ENCODE data around the gene FAM107B.
A peak's percentile ranks its signal among the peaks of the same experiment; 100 is the strongest.

Gene FAM107B

GRCh38 chr10:14609178-14609577 lies 165.5 kb downstream of the FAM107B start:
- Mint-ChIP-seq H3K4me1 (ENCODE audit: low read depth) (peaks cover 37% of the 10 kb centered on the region), H3K36me3 (no peaks in the 10 kb centered on the region), H3K9me3 (ENCODE audit: low read depth) (no peaks in the 10 kb centered on the region), H3K4me3 (no peak overlapping the region), H3K27ac (no peak overlapping the region), H3K27me3 (no peaks in the 10 kb centered on the region)

GRCh38 chr10:14608381-14609001 lies 166.2 kb downstream of the FAM107B start:
- peaks cover 37% of the 10 kb centered on the region for H3K4me1 Mint-ChIP-seq (ENCODE audit: low read depth)
- H3K36me3 Mint-ChIP-seq, result no peaks in the 10 kb centered on the region

GRCh38 chr10:14606633-14607032 lies 168.1 kb downstream of the FAM107B start:
- peak overlapping the region; percentile 41 for H3K27ac Mint-ChIP-seq
- H3K36me3 Mint-ChIP-seq, result no peaks in the 10 kb centered on the region
- peaks cover 53% of the 10 kb centered on the region for H3K4me1 Mint-ChIP-seq (ENCODE audit: low read depth)
- H3K27me3 Mint-ChIP-seq, result no peaks in the 10 kb centered on the region
- no peak overlapping the region for H3K4me3 Mint-ChIP-seq
- H3K9me3 Mint-ChIP-seq (ENCODE audit: low read depth), result no peaks in the 10 kb centered on the region

More at GRCh38 chr10:14608381-14609001, 166.2 kb downstream of the FAM107B start:
- H3K4me3 Mint-ChIP-seq, result peak overlapping the region; percentile 31
- H3K9me3 Mint-ChIP-seq (ENCODE audit: low read depth), result no peaks in the 10 kb centered on the region
- no peaks in the 10 kb centered on the region for H3K27me3 Mint-ChIP-seq
- no peak overlapping the region for H3K27ac Mint-ChIP-seq

GRCh38 chr10:14605231-14605925 lies 169.3 kb downstream of the FAM107B start:
- Mint-ChIP-seq H3K27ac (peak overlapping the region; percentile 92), H3K27me3 (no peaks in the 10 kb centered on the region), H3K9me3 (ENCODE audit: low read depth) (no peaks in the 10 kb centered on the region), H3K36me3 (peaks cover 3% of the 10 kb centered on the region), H3K4me1 (ENCODE audit: low read depth) (peaks cover 61% of the 10 kb centered on the region), H3K4me3 (peak overlapping the region; percentile 93)

GRCh38 chr10:14604181-14605142 lies 170.2 kb downstream of the FAM107B start:
- Mint-ChIP-seq H3K9me3 (ENCODE audit: low read depth) (no peaks in the 10 kb centered on the region), H3K27me3 (no peaks in the 10 kb centered on the region), H3K4me3 (peak overlapping the region; percentile 93), H3K4me1 (ENCODE audit: low read depth) (peaks cover 70% of the 10 kb centered on the region), H3K27ac (peak overlapping the region; percentile 92), H3K36me3 (peaks cover 10% of the 10 kb centered on the region)

GRCh38 chr10:14603534-14604102 lies 171.1 kb downstream of the FAM107B start:
- no peaks in the 10 kb centered on the region for H3K27me3 Mint-ChIP-seq
- peaks cover 10% of the 10 kb centered on the region for H3K36me3 Mint-ChIP-seq
- peak overlapping the region; percentile 98 for H3K27ac Mint-ChIP-seq
- peaks cover 78% of the 10 kb centered on the region for H3K4me1 Mint-ChIP-seq (ENCODE audit: low read depth)
- no peaks in the 10 kb centered on the region for H3K9me3 Mint-ChIP-seq (ENCODE audit: low read depth)
- H3K4me3 Mint-ChIP-seq, result peak overlapping the region; percentile 99

GRCh38 chr10:14602807-14603533 lies 171.7 kb downstream of the FAM107B start:
- H3K4me3 Mint-ChIP-seq, result peak overlapping the region; percentile 99
- peaks cover 82% of the 10 kb centered on the region for H3K4me1 Mint-ChIP-seq (ENCODE audit: low read depth)
- H3K9me3 Mint-ChIP-seq (ENCODE audit: low read depth), result no peaks in the 10 kb centered on the region
- H3K27me3 Mint-ChIP-seq, result no peaks in the 10 kb centered on the region
- H3K27ac Mint-ChIP-seq, result peak overlapping the region; percentile 98
- H3K36me3 Mint-ChIP-seq, result peaks cover 15% of the 10 kb centered on the region

- Mint-ChIP-seq H3K4me3 (peak overlapping the region; percentile 99), H3K9me3 (ENCODE audit: low read depth) (no peaks in the 10 kb centered on the region), H3K4me1 (ENCODE audit: low read depth) (peaks cover 80% of the 10 kb centered on the region), H3K27me3 (no peaks in the 10 kb centered on the region), H3K36me3 (peaks cover 20% of the 10 kb centered on the region), H3K27ac (peak overlapping the region; percentile 92)
Measured at GRCh38 chr10:14601872-14602725, 172.6 kb downstream of the FAM107B start.

GRCh38 chr10:14601326-14601725 lies 173.4 kb downstream of the FAM107B start:
- Mint-ChIP-seq H3K36me3 (peaks cover 26% of the 10 kb centered on the region), H3K27ac (peak overlapping the region; percentile 92)

GRCh38 chr10:14600065-14600464 lies 174.6 kb downstream of the FAM107B start:
- peaks cover 35% of the 10 kb centered on the region for H3K36me3 Mint-ChIP-seq
- H3K27me3 Mint-ChIP-seq, result no peaks in the 10 kb centered on the region
- H3K4me1 Mint-ChIP-seq (ENCODE audit: low read depth), result peaks cover 81% of the 10 kb centered on the region
- H3K9me3 Mint-ChIP-seq (ENCODE audit: low read depth), result no peaks in the 10 kb centered on the region
- H3K27ac Mint-ChIP-seq, result peak overlapping the region; percentile 90
- H3K4me3 Mint-ChIP-seq, result peak overlapping the region; percentile 68

More at GRCh38 chr10:14601326-14601725, 173.4 kb downstream of the FAM107B start:
- peaks cover 84% of the 10 kb centered on the region for H3K4me1 Mint-ChIP-seq (ENCODE audit: low read depth)
- H3K4me3 Mint-ChIP-seq, result peak overlapping the region; percentile 99
- H3K9me3 Mint-ChIP-seq (ENCODE audit: low read depth), result no peaks in the 10 kb centered on the region
- H3K27me3 Mint-ChIP-seq, result no peaks in the 10 kb centered on the region

GRCh38 chr10:14598809-14599764 lies 175.6 kb downstream of the FAM107B start:
- peaks cover 40% of the 10 kb centered on the region for H3K36me3 Mint-ChIP-seq
- H3K4me1 Mint-ChIP-seq (ENCODE audit: low read depth), result peaks cover 84% of the 10 kb centered on the region
- H3K4me3 Mint-ChIP-seq, result peak overlapping the region; percentile 68
- peak overlapping the region; percentile 90 for H3K27ac Mint-ChIP-seq
- no peaks in the 10 kb centered on the region for H3K27me3 Mint-ChIP-seq
- no peaks in the 10 kb centered on the region for H3K9me3 Mint-ChIP-seq (ENCODE audit: low read depth)

GRCh38 chr10:14595526-14596182 lies 179.0 kb downstream of the FAM107B start:
- Mint-ChIP-seq H3K4me1 (ENCODE audit: low read depth) (peaks cover 80% of the 10 kb centered on the region), H3K36me3 (peaks cover 39% of the 10 kb centered on the region), H3K27ac (peak overlapping the region; percentile 47), H3K4me3 (no peak overlapping the region), H3K27me3 (no peaks in the 10 kb centered on the region), H3K9me3 (ENCODE audit: low read depth) (no peaks in the 10 kb centered on the region)

All from activated naive CD8-positive, alpha-beta T cell (primary cell).